Stimulated activated CD8-positive, alpha-beta memory T cell treated with anti-CD3 and anti-CD28 coated beads, Interleukin-2, amount 100 ng/mL, for 1 hour (primary cell): Measurements from ENCODE around the gene EML1.

Source experiments
- DNase-seq, 2 donors: peaks; one replicate each; pipeline ENCODE4 v3.0.0-alpha.2; 2020; ENCODE audit warnings: low read depth in 2 of 2

EML1 gene

GRCh38 chr14:99805757-99806439, 12.7 kb downstream of the EML1 start:
- DNase-seq: no peak

GRCh38 chr14:99806836-99807235, 13.6 kb downstream of the EML1 start:
- no peak for DNase-seq

- no peak for DNase-seq
Observed at GRCh38 chr14:99807413-99808153, 14.4 kb downstream of the EML1 start.

GRCh38 chr14:99808154-99808505, 14.9 kb downstream of the EML1 start:
- DNase-seq: no peak

GRCh38 chr14:99808515-99808914, 15.3 kb downstream of the EML1 start:
- no peak for DNase-seq

GRCh38 chr14:99809360-99809759, 16.1 kb downstream of the EML1 start:
- DNase-seq: no peak

GRCh38 chr14:99809859-99810558, 16.8 kb downstream of the EML1 start:
- DNase-seq: no peak

- no peak for DNase-seq
Observed at GRCh38 chr14:99810559-99810874, 17.3 kb downstream of the EML1 start.

- no peak for DNase-seq
Observed at GRCh38 chr14:99812096-99812750, 19.0 kb downstream of the EML1 start.

GRCh38 chr14:99812892-99813291, 19.7 kb downstream of the EML1 start:
- no peak for DNase-seq

GRCh38 chr14:99815696-99816095, 22.5 kb downstream of the EML1 start:
- DNase-seq: no peak

- no peak for DNase-seq
Observed at GRCh38 chr14:99816217-99816616, 23.0 kb downstream of the EML1 start.

GRCh38 chr14:99816642-99817041, 23.4 kb downstream of the EML1 start:
- no peak for DNase-seq

GRCh38 chr14:99817331-99817730, 24.1 kb downstream of the EML1 start:
- no peak for DNase-seq

- DNase-seq: no peak
Observed at GRCh38 chr14:99818503-99819036, 25.4 kb downstream of the EML1 start.

GRCh38 chr14:99819514-99819913, 26.3 kb downstream of the EML1 start:
- DNase-seq: no peak

- no peak for DNase-seq
Observed at GRCh38 chr14:99820702-99821331, 27.6 kb downstream of the EML1 start.

GRCh38 chr14:99821519-99822508, 28.6 kb downstream of the EML1 start:
- DNase-seq: no peak

GRCh38 chr14:99822800-99823455, 29.7 kb downstream of the EML1 start:
- no peak for DNase-seq

- DNase-seq: no peak
Observed at GRCh38 chr14:99824776-99825175, 31.6 kb downstream of the EML1 start.
